Spleen (tissue), 13 donors: ENCODE results near the gene MALT1. TPM values are rescaled to one million over a fixed set of nuclear protein-coding genes. Genes with fewer than 3 reads are reported as not detected.

Experiments
- DNase-seq: peaks from one replicate; pipeline ENCODE4 v3.0.0-alpha.2; 2020
- H3K27ac ChIP-seq, 8 donors: fragments of 200-600 bp; sonication (generic) in 7 of 8; 1 replicate in 4 of 8; 2 replicates in 4 of 8; pipeline versions ENCODE4 v1.5.0 to v1.8.0; 2016 to 2021; ENCODE audit warnings: inconsistent platforms in 4 of 8, mild to moderate bottlenecking in 4 of 8, moderate library complexity in 1 of 8
- H3K27me3 ChIP-seq, 7 donors: fragments of 200-600 bp; sonication (generic) in 6 of 7; replicated peaks in 1 of 7; 1 replicate in 4 of 7; 2 replicates in 3 of 7; pipeline versions ENCODE4 v1.5.0 to v1.8.0; 2016 to 2021; ENCODE audit warnings: inconsistent platforms in 3 of 7, mild to moderate bottlenecking in 1 of 7
- H3K36me3 ChIP-seq, 6 donors: fragments of 200-600 bp; sonication (generic) in 5 of 6; 1 replicate in 4 of 6; 2 replicates in 2 of 6; pipeline versions ENCODE4 v1.5.0 to v1.8.0; 2016 to 2021; ENCODE audit warnings: inconsistent platforms in 2 of 6
- H3K4me1 ChIP-seq, 6 donors: fragments of 200-600 bp; sonication (generic) in 5 of 6; 1 replicate in 3 of 6; 2 replicates in 3 of 6; pipeline versions ENCODE4 v1.5.0 to v1.8.0; 2016 to 2021; ENCODE audit warnings: inconsistent platforms in 3 of 6
- H3K4me3 ChIP-seq, 8 donors: fragments of 200-600 bp; sonication (generic) in 7 of 8; 1 replicate in 4 of 8; 2 replicates in 4 of 8; pipeline versions ENCODE4 v1.5.0 to v1.8.0; 2016 to 2021; ENCODE audit warnings: inconsistent platforms in 4 of 8, mild to moderate bottlenecking in 4 of 8, moderate library complexity in 2 of 8
- H3K9me3 ChIP-seq, 8 donors: fragments of 200-600 bp; sonication (generic) in 7 of 8; 1 replicate in 4 of 8; 2 replicates in 4 of 8; pipeline versions ENCODE4 v1.5.0 to v1.8.0; 2016 to 2021; ENCODE audit warnings: inconsistent platforms in 4 of 8
- POLR2A ChIP-seq, 3 donors: fragments of 450-650 bp; IDR thresholded peaks; one replicate each; pipeline ENCODE4 v1.5.1; 2017; ENCODE audit warnings: antibody characterized with exemption in 3 of 3, mild to moderate bottlenecking in 1 of 3
- POLR2AphosphoS5 ChIP-seq, 3 donors: sonication (generic); formaldehyde crosslinking; IDR thresholded peaks; one replicate each; pipeline ENCODE4 v1.5.1; 2017; ENCODE audit warnings: antibody characterized with exemption in 3 of 3
- WGBS, 5 donors: extraction: QIAGEN DNeasy Blood & Tissue Kit in 3 of 5; methylation state at CpG; one replicate each; pipeline versions ENCODE4 v1.1.5 to v1.1.7; 2013 to 2018; 5-methylcytosine and 5-hydroxymethylcytosine counted together
- intact Hi-C: fragments of 100-400 bp; cut with DNase I; formaldehyde crosslinking; loops from one replicate; pipeline ENCODE4 v1.15.0; 2023; ENCODE audit warnings: low total_unique reads
- long read RNA-seq, 2 donors: transcript quantifications; one replicate each; lab custom pipeline, GENCODE V29; 2026
- polyA plus RNA-seq, 3 donors: library from polyadenylated mRNA; stranded (reverse); fragments of 200-250 nt; gene quantifications; one replicate each; pipeline ENCODE4 v1.2.1, GENCODE V29; 2013
- total RNA-seq, 7 donors: library from RNA; depleted of rRNA in 3 of 7; stranded (reverse); fragments of >200 nt in 3 of 7; fragmentation: NEBNext Ultra II Directional in 4 of 7; extraction: Animal tissue kit (Norgen Biotek cat#: 25700) in 4 of 7; gene quantifications; one replicate each; pipeline versions ENCODE4 v1.1.0 to v1.2.1, GENCODE V29; 2016 to 2021
- TF ChIP-seq, protein P1 (sequence below), 11 experiments: fragments of 200-600 bp in 7 of 11; fragments of 450-650 bp in 4 of 11; sonication (generic) in 4 of 11; IDR thresholded peaks in 8 of 11; conservative IDR thresholded peaks in 3 of 11; 1 replicate in 7 of 11; 2 replicates in 4 of 11; pipeline versions ENCODE4 v1.4.0 to v1.8.0; 2016 to 2021; ENCODE audit warnings: antibody characterized with exemption in 11 of 11, inconsistent platforms in 4 of 11, mild to moderate bottlenecking in 1 of 11
- donor health status: healthy with polysubstance abuse.
- donor health status: DM: no; HTN: no; CAD: no; lungs with moderate emphysema.
- donor health status: DM: no; HTN: no; CAD: no.
- donor health status: Bipolar disorder and iron deficiency.
- donor health status: healthy.
- donor health status: DM: no; HTN: no; CAD: no.
- donor health status: DM: yes; HTN: yes; CAD: no.

Gene MALT1, protein sequence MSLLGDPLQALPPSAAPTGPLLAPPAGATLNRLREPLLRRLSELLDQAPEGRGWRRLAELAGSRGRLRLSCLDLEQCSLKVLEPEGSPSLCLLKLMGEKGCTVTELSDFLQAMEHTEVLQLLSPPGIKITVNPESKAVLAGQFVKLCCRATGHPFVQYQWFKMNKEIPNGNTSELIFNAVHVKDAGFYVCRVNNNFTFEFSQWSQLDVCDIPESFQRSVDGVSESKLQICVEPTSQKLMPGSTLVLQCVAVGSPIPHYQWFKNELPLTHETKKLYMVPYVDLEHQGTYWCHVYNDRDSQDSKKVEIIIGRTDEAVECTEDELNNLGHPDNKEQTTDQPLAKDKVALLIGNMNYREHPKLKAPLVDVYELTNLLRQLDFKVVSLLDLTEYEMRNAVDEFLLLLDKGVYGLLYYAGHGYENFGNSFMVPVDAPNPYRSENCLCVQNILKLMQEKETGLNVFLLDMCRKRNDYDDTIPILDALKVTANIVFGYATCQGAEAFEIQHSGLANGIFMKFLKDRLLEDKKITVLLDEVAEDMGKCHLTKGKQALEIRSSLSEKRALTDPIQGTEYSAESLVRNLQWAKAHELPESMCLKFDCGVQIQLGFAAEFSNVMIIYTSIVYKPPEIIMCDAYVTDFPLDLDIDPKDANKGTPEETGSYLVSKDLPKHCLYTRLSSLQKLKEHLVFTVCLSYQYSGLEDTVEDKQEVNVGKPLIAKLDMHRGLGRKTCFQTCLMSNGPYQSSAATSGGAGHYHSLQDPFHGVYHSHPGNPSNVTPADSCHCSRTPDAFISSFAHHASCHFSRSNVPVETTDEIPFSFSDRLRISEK
- 10 to 100 TPM; 47.9 to 59.6 (median 51.3) TPM for total RNA-seq
- 10 to 100 TPM; 13.3 to 16.8 (median 15.6) TPM for polyA plus RNA-seq
- long read RNA-seq, donor 1, full-length matches to known transcripts = 2 of 2 reads
- long read RNA-seq, donor 1, partial matches to known transcripts = 0 of 2 reads
- long read RNA-seq, donor 1, other reads (novel, unspliced or antisense) = 0 of 2 reads
- long read RNA-seq, donor 2 = 0 reads

DNA sequence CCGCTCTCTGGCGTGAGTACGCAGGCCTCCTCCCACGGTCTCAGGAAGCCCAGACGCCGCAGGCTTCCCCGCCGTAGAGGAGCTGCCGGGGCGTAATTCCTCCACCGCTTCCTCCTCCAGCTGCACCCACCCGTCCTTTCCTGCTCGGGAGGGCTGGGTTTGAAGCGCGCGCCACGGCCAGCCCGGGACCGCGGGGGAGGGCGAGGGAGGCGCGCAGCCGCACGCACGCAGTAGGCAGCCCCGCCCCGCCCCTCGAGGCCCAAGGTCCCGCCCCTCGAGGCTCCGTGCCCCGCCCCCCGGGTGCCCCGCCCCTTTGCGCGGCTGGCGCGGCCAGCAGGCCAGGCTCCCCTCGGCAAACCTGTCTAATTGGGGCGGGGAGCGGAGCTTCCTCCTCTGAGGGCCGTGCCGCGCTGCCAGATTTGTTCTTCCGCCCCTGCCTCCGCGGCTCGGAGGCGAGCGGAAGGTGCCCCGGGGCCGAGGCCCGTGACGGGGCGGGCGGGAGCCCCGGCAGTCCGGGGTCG is at the start of gene MALT1:
TSS of gene MALT1 (plus strand) at position 355 of the 521 bp plus-strand sequence. CDS start 179 bp downstream, outside the sequence.
- no peaks in the 10 kb centered on the region for H3K27me3 ChIP-seq
- TF ChIP-seq POLR2AphosphoS5 (IDR thresholded peaks at IDR 0.05) (peak; percentile 97 to 98 (median 98)), POLR2A (IDR thresholded peaks at IDR 0.05) (peak; percentile 87 to 94 (median 91))
- TF ChIP-seq, protein P1, sequence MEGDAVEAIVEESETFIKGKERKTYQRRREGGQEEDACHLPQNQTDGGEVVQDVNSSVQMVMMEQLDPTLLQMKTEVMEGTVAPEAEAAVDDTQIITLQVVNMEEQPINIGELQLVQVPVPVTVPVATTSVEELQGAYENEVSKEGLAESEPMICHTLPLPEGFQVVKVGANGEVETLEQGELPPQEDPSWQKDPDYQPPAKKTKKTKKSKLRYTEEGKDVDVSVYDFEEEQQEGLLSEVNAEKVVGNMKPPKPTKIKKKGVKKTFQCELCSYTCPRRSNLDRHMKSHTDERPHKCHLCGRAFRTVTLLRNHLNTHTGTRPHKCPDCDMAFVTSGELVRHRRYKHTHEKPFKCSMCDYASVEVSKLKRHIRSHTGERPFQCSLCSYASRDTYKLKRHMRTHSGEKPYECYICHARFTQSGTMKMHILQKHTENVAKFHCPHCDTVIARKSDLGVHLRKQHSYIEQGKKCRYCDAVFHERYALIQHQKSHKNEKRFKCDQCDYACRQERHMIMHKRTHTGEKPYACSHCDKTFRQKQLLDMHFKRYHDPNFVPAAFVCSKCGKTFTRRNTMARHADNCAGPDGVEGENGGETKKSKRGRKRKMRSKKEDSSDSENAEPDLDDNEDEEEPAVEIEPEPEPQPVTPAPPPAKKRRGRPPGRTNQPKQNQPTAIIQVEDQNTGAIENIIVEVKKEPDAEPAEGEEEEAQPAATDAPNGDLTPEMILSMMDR (IDR thresholded peaks at IDR 0.05 in 8 of 11, conservative IDR thresholded peaks at IDR 0.05 in 3 of 11) = peak in 2 of 11 experiments; percentile 6 to 11
- intact Hi-C loops = loop anchor here (5.0 kb wide), 1 partner anchor 139 kb away; no protein-coding TSS in a partner anchor
- H3K36me3 ChIP-seq = peaks cover 0 to 9% (median 0%) of the 10 kb centered on the region in 6 donors
- WGBS, 5 donors = 0 to 1% (median 0%) methylated on average over 4 to 60 of the region's 60 CpGs; no CpG with 5 or more reads in 1 of the 5 donors
- peak; percentile 99 for DNase-seq
- peaks cover 15 to 66% (median 40%) of the 10 kb centered on the region in 6 donors for H3K4me1 ChIP-seq
- peak within 1 kb of the TSS; percentile 55 to 85 (median 62) for H3K4me3 ChIP-seq
- no peaks in the 10 kb centered on the region for H3K9me3 ChIP-seq
- peak within 1 kb of the TSS; percentile 93 to 100 (median 96) for H3K27ac ChIP-seq

DNA sequence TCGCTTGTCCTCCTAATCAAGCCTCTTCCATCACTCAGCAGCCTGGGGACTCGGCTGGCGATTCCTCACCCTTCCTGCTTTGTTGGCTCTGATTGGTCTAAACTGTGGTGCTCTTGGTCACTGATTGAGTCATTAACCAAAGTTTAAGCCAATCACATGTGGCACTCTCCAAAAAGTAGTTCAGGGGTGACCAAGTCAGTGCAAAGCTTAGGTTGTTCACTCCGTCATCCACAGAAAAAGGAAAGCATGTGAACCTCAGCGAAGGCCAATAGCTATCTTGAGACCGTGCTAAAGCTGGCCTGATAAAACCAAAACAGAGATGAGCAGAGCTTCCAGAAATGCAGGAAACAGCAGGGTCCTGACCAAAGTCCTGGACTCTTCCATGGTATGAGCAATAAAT is 47.3 kb upstream of the MALT1 start:
- TF ChIP-seq POLR2AphosphoS5 (IDR thresholded peaks at IDR 0.05) (no peak), POLR2A (IDR thresholded peaks at IDR 0.05) (no peak)
- TF ChIP-seq, protein P1 (IDR thresholded peaks at IDR 0.05 in 8 of 11, conservative IDR thresholded peaks at IDR 0.05 in 3 of 11) = no peak
- Histone ChIP-seq H3K36me3 (no peaks in the 10 kb centered on the region), H3K4me1 (peaks cover 0 to 5% (median 0%) of the 10 kb centered on the region in 6 donors), H3K4me3 (no peak overlapping the region), H3K9me3 (no peaks in the 10 kb centered on the region), H3K27me3 (no peaks in the 10 kb centered on the region), H3K27ac (no peak overlapping the region)
- intact Hi-C loops = no loop called here
- WGBS, 5 donors = 80 to 96% (median 91%) methylated on average over 6 of the region's 6 CpGs
- no peak for DNase-seq

DNA sequence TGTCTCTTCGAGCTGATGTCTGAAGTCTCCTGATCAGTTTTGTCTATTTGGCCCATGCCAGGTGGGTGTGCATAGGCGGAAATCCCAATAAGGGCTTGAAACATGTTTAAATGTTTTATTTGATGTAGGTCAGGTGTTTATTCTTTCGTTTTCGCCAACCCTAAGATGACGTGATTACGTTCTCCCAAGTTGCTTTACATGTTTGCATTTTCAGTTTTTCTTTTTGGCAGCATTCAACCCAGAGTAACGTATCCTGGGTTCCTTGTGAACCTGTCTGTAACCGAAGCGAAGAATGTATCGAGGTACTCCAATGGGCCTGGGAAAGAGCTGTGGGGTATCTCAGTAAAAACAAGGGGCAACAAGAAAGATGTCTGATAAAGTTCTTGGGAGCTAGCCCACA is 45.4 kb upstream of the MALT1 start:
- no peak for DNase-seq
- H3K4me3 ChIP-seq = no peak overlapping the region
- intact Hi-C loops = no loop called here

More for the DNA sequence above, 45.4 kb upstream of the MALT1 start:
- Histone ChIP-seq H3K27ac (no peak overlapping the region), H3K4me1 (peaks cover 0 to 7% (median 0%) of the 10 kb centered on the region in 6 donors), H3K9me3 (no peaks in the 10 kb centered on the region), H3K36me3 (no peaks in the 10 kb centered on the region), H3K27me3 (no peaks in the 10 kb centered on the region)
- TF ChIP-seq, protein P1 (IDR thresholded peaks at IDR 0.05 in 8 of 11, conservative IDR thresholded peaks at IDR 0.05 in 3 of 11) = no peak
- TF ChIP-seq POLR2A (IDR thresholded peaks at IDR 0.05) (no peak), POLR2AphosphoS5 (IDR thresholded peaks at IDR 0.05) (no peak)
- WGBS, 5 donors = 90 to 96% (median 93%) methylated on average over 10 of the region's 10 CpGs
